ENCODE measurements around the gene SPRR2D.

Gene SPRR2D

DNA sequence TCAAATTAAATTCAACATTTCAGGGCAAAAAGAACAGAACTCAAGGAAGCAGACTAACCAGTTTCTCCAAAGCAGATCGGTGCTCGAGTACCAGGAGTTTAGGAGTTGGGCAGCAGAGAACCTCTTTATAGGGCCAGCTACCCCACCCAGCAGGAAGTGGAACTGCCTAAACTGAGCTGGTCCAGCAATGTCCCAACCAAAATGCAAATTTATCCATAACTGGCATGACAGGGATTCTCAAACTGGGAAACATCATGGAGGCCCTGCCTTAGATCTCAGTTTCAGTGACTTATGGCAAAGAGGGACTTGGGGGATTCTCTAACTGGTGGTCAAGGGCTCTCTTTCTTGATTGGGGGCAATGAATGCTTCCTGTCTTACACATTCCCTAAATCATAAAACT is 30.6 kb upstream of the SPRR2D start, which contains the start of gene SPRR2B:
Gene SPRR2B, minus strand, starts transcription at position 101 of the 400 bp plus-strand sequence. CDS start 772 bp downstream, outside the sequence.
- H3K4me2 ChIP-seq = no peak within 1 kb of the TSS
- no peak within 1 kb of the TSS for H3K27ac ChIP-seq
- no peak within 1 kb of the TSS for H2AFZ ChIP-seq (ENCODE audit: low read depth)
- no peaks in the 10 kb centered on the region for H3K4me1 ChIP-seq (ENCODE audit: low read depth, poor library complexity, severe bottlenecking)
- no peaks in the 10 kb centered on the region for H3K27me3 ChIP-seq (ENCODE audit: insufficient read depth, low read depth)
- TF ChIP-seq, protein P1, sequence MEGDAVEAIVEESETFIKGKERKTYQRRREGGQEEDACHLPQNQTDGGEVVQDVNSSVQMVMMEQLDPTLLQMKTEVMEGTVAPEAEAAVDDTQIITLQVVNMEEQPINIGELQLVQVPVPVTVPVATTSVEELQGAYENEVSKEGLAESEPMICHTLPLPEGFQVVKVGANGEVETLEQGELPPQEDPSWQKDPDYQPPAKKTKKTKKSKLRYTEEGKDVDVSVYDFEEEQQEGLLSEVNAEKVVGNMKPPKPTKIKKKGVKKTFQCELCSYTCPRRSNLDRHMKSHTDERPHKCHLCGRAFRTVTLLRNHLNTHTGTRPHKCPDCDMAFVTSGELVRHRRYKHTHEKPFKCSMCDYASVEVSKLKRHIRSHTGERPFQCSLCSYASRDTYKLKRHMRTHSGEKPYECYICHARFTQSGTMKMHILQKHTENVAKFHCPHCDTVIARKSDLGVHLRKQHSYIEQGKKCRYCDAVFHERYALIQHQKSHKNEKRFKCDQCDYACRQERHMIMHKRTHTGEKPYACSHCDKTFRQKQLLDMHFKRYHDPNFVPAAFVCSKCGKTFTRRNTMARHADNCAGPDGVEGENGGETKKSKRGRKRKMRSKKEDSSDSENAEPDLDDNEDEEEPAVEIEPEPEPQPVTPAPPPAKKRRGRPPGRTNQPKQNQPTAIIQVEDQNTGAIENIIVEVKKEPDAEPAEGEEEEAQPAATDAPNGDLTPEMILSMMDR (conservative IDR thresholded peaks at IDR 0.05; ENCODE audit: low read depth, low read length) = no peak
- no peaks in the 10 kb centered on the region for H3K36me3 ChIP-seq (ENCODE audit: insufficient read depth)
- no peaks in the 10 kb centered on the region for H3K79me2 ChIP-seq (ENCODE audit: insufficient read depth, low read depth)
- H3K4me3 ChIP-seq (IDR thresholded peaks at IDR 0.05; ENCODE audit: insufficient read depth, low read depth, low read length) = no peak within 1 kb of the TSS
- H4K20me1 ChIP-seq (ENCODE audit: insufficient read depth) = no peaks in the 10 kb centered on the region
- no peak within 1 kb of the TSS for H3K9ac ChIP-seq

DNA sequence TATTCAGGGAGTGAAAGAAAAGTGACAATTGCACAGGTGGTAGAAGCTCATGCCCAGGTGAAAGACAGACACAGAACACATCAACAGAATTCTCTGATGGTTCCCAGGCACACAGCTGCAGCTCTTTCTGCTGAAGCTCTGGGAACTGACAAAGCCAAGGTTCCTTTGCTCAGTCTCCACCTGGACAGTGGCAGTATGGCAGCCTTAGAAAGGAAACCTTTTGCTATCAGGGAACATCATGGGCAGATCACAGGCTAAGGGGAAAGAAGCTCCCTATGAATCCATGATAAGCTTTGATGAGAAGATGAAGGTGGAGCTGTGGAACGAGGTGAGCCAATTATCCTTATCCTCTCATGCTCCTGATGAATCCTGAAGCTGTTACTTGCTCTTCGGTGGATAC is 29.3 kb upstream of the SPRR2D start:
- Histone ChIP-seq H3K4me1 (ENCODE audit: low read depth, poor library complexity, severe bottlenecking) (no peaks in the 10 kb centered on the region), H3K27me3 (ENCODE audit: insufficient read depth, low read depth) (no peaks in the 10 kb centered on the region), H3K4me3 (IDR thresholded peaks at IDR 0.05; ENCODE audit: insufficient read depth, low read depth, low read length) (no peak overlapping the region), H3K4me2 (no peak overlapping the region), H3K79me2 (ENCODE audit: insufficient read depth, low read depth) (no peaks in the 10 kb centered on the region), H3K36me3 (ENCODE audit: insufficient read depth) (no peaks in the 10 kb centered on the region), H4K20me1 (ENCODE audit: insufficient read depth) (no peaks in the 10 kb centered on the region), H3K9ac (no peak overlapping the region), H2AFZ (ENCODE audit: low read depth) (no peak overlapping the region), H3K27ac (no peak overlapping the region)
- TF ChIP-seq, protein P1 (conservative IDR thresholded peaks at IDR 0.05; ENCODE audit: low read depth, low read length) = no peak

DNA sequence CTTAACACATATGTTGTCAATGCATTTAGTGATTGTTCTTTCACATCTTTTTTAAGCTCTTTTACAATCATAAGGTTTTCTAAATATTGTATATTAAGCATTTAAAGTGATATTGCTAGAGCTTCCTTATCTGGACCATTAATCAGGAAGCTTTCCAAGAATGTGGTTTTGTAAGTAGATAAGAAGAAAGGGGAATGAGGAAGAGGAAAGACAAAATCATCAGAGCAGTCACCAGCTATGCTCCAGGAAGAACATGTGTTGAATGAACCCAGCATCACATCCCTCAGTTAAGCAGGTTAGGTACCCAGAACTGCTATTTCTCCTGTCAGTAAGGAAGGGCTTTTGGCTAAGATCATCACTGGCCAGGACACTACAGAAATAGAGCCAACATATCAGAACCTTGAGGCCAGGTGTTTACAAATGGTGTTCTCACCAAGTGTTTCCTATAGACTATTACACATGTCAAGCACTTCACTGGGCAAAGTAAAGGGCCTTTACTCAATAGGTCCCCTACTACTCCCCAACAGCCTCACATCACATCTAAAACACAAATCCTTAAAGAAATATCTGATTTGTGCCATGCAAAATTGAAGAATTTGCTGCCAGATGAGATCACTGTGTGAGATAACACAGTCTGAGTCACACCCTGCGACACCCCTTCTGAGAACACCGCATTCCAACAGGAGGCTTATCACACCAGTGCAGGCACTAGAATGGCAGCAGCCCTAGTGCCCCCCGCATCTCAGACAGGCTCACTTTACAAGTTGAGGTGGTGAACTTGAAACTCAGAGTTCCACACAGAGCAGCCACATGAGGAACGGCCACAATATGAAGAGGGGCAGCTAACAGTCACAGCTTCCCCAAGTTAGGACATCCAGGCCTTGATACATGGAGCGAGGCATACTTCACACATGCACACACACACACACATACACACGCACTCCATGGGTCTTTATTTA is 18.2 kb upstream of the SPRR2D start:
- H3K4me3 ChIP-seq (IDR thresholded peaks at IDR 0.05; ENCODE audit: insufficient read depth, low read depth, low read length) = no peak overlapping the region
- H3K27me3 ChIP-seq (ENCODE audit: insufficient read depth, low read depth) = no peaks in the 10 kb centered on the region
- no peaks in the 10 kb centered on the region for H3K79me2 ChIP-seq (ENCODE audit: insufficient read depth, low read depth)
- H3K9ac ChIP-seq = no peak overlapping the region
- no peak overlapping the region for H2AFZ ChIP-seq (ENCODE audit: low read depth)
- no peaks in the 10 kb centered on the region for H3K36me3 ChIP-seq (ENCODE audit: insufficient read depth)
- no peak overlapping the region for H3K27ac ChIP-seq
- H4K20me1 ChIP-seq (ENCODE audit: insufficient read depth) = no peaks in the 10 kb centered on the region
- TF ChIP-seq, protein P1 (conservative IDR thresholded peaks at IDR 0.05; ENCODE audit: low read depth, low read length) = no peak
- H3K4me2 ChIP-seq = no peak overlapping the region
- peaks cover 6% of the 10 kb centered on the region for H3K4me1 ChIP-seq (ENCODE audit: low read depth, poor library complexity, severe bottlenecking)

DNA sequence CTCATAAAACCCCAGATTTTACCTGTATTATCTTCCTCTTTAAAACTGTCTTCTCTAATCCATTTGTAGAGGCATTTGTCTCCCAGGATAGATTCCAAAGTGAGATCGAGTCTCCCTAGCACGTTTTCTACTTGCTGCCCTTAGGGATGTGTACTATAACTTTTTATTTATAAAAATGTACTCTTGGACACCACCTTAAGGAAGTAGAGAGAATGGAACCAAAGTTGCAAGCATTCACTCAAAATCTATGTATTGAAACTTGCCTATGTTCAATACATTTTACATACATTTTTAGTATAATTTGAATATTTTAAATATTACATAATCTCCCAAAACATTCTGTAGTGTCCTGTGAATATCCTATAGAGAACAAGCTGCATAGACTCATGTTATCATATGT is 17.2 kb upstream of the SPRR2D start:
- Histone ChIP-seq H3K4me2 (no peak overlapping the region), H3K9ac (no peak overlapping the region), H3K4me3 (IDR thresholded peaks at IDR 0.05; ENCODE audit: insufficient read depth, low read depth, low read length) (no peak overlapping the region), H4K20me1 (ENCODE audit: insufficient read depth) (no peaks in the 10 kb centered on the region), H3K27me3 (ENCODE audit: insufficient read depth, low read depth) (no peaks in the 10 kb centered on the region), H3K79me2 (ENCODE audit: insufficient read depth, low read depth) (no peaks in the 10 kb centered on the region), H2AFZ (ENCODE audit: low read depth) (no peak overlapping the region), H3K4me1 (ENCODE audit: low read depth, poor library complexity, severe bottlenecking) (peaks cover 6% of the 10 kb centered on the region), H3K36me3 (ENCODE audit: insufficient read depth) (no peaks in the 10 kb centered on the region), H3K27ac (no peak overlapping the region)
- TF ChIP-seq, protein P1 (conservative IDR thresholded peaks at IDR 0.05; ENCODE audit: low read depth, low read length) = peak; percentile 47; the same call in 1 of the 2 replicates

Data from KMS-11 (cell line).